HL-60 (cell line): Measurements from ENCODE around the gene SERPINE1.

ENCODE experiments used
- CTCF ChIP-seq: IDR thresholded peaks from one replicate; pipeline ENCODE4 v1.5.1; 2011; ENCODE audit warnings: low read length, control low read depth, inconsistent platforms; ENCODE audit not compliant: insufficient read depth
- GABPA ChIP-seq: IDR thresholded peaks from 2 replicates; pipeline ENCODE4 v1.6.1; 2012; ENCODE audit warnings: low read depth
- REST ChIP-seq: IDR thresholded peaks from 2 replicates; pipeline ENCODE4 v1.6.1; 2012; ENCODE audit warnings: low read depth; ENCODE audit not compliant: insufficient replicate concordance

GRCh38 chr7:101166909-101167644 is 40.2 kb downstream of the SERPINE1 start:
- TF ChIP-seq CTCF (no peak), REST (no peak), GABPA (no peak)
